Myocyte (in vitro differentiated cells): ENCODE measurements around the gene DSN1. TPM values are rescaled to one million over a fixed set of nuclear protein-coding genes. Genes with fewer than 3 reads are reported as not detected.

Experiments used
- DNase-seq: peaks from one replicate; pipeline ENCODE4 v3.0.0-alpha.2; 2012; ENCODE audit warnings: low read depth
- total RNA-seq: library from RNA; depleted of rRNA; stranded (reverse); fragments of >200 nt; gene quantifications from 2 replicates; pipeline ENCODE4 v1.2.3, GENCODE V29; 2014

DSN1 gene
- total RNA-seq, 1 donor from 2014 or later, result 8.4 TPM

DNA sequence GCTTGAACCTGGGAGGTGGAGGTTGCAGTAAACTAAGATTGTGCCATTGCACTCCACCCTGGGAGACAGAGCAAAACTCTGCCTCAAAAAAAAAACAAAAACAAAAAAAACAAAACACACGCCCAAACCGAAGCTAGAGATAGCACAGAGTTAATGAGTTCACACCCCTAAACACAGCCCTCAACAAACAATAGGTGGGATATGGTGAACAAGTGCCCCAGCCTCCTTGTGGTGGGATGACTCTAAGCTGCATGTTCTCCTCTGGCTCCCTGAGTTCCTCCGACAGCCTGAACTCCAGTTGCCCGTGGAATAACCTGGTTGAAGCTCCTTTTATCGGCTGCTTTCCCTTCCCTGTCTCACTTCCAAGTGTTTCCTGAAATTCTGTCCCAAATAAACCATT is 22.1 kb upstream of the DSN1 start:
- no peak for DNase-seq

- no peak for DNase-seq
These were observed 20.5 kb upstream of the DSN1 start for GRCh38 chr20:36794116-36794474.

- no peak for DNase-seq
These were observed 19.9 kb upstream of the DSN1 start for GRCh38 chr20:36793294-36794115.

GRCh38 chr20:36792422-36792821 is 18.9 kb upstream of the DSN1 start:
- peak; percentile 76 for DNase-seq

GRCh38 chr20:36791862-36792261 is 18.3 kb upstream of the DSN1 start:
- no peak for DNase-seq

DNA sequence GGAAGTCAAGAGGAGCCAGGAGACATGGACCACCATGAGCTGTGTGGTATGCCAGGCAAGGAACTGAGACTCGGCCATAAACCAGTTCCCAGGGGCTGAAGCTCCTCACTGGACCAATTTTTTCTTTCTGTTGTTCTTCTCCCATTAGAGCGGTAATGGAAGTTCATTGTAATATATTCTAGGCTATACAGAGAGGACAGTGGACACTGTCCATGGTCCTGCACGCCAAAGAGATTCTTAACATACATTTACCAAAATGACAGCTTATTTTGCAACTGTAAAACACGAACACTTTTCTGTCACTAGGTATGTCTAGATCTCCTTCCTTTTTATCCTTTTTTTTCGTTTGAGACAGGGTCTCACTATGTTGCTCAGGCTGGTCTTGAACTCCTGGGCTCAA is 13.1 kb upstream of the DSN1 start:
- no peak for DNase-seq

- DNase-seq, result no peak
These were observed 12.7 kb upstream of the DSN1 start for GRCh38 chr20:36786246-36786645.

DNA sequence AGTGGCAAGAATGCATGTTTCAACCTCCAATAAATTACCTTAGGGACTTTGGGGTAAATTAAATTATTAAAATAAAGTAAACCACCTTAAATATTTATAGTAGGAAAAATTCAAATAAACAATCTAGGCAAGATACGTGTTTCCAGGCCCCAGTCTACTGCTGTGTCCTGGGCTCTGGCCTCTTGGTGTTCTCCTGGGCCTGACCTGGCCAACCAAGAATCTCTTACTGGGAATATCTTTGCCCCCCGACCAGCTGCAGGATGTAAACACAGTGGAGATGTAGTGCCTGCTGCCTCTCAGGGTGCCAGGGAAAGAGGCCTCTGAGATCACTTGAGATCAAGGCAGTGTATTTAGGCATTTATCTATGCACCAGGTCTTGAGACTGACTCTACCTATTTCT is 11.7 kb upstream of the DSN1 start:
- DNase-seq, result no peak

- DNase-seq, result peak; percentile 69
These were observed 11.3 kb upstream of the DSN1 start for GRCh38 chr20:36784900-36785299.

GRCh38 chr20:36784116-36784515 is 10.6 kb upstream of the DSN1 start:
- no peak for DNase-seq

DNA sequence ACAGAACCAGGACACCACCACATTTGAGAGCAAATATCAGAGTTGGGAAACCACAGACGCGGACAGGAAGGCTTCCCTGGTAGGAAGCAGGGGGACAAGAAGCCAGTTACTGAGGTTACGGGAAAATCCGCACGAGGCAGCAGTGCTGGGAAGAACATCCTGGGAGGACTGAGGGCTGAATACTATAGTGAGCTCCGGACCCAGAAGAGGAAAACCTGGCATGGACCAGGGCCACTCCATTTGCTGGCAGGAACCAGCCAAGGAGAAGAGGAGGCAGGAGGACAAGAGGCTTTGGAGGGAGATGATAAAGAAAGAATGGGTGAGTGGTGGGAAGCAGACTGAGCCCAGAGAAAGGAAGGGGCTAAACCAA is 6.1 kb upstream of the DSN1 start:
- DNase-seq, result no peak

DNA sequence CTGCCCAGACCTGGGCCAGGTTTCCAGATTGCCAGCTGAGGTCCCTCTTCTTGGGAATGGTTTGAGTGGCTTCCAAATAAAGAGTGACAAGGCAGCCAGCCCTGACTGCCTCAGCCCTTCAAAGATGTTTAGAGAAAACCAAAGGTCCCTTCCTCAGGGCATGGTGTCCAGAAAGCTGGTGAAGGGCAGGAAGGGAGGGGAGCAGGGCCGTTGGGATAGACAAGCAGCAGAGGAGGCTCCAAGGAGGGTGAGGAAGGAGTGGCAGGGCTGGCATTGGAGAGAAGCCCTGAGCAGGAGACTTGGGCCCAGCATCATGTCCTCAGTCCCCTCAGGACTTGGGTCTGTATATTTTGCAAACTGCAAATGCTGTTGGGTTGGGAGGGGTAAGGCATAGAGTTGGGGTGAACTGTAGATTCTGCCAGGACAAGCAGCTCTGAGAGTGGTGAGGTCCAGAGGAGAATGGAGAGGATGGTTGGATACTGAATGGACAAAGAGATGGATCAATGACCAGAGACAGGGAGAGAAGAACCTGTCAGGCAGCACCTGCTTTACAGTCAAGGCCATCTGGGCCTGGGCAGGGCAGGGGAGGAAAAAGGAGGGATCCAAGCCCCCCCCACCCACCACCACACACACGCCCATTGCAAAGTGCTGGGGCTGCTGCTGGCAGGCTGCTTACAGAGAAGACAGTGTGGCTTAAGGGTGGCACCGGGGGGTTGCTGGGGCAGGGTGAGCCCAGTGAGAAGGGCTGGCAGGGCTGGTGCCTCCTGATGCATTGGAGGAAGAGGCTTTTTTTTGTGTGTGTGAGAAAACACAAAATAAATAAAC is 5.5 kb upstream of the DSN1 start:
- DNase-seq, result no peak

- no peak for DNase-seq
These were observed 4.0 kb upstream of the DSN1 start for GRCh38 chr20:36777576-36777975.

GRCh38 chr20:36777167-36777566 is 3.6 kb upstream of the DSN1 start:
- peak; percentile 80 for DNase-seq

DNA sequence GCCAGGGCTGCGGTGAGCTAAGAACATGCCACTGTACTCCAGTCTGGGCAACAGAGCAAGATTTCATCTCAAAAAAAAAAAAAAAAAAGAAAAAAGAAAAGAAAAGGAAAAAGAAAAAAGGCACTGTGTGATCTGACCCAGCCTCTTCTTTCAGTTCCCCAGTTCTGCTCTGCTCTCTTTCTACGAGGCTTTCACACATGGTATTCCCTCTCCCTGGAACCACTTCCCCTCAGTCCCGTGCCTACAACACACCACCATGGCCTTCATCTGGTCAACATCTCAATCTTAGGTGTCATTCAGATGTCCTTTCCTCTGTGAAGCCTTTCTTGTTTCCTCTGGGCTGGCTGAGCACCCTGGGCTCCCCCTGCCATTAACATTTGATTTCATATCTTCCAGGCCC is 2.3 kb upstream of the DSN1 start:
- DNase-seq, result no peak

GRCh38 chr20:36775196-36775595 is 1.6 kb upstream of the DSN1 start:
- peak; percentile 46 for DNase-seq

DNA sequence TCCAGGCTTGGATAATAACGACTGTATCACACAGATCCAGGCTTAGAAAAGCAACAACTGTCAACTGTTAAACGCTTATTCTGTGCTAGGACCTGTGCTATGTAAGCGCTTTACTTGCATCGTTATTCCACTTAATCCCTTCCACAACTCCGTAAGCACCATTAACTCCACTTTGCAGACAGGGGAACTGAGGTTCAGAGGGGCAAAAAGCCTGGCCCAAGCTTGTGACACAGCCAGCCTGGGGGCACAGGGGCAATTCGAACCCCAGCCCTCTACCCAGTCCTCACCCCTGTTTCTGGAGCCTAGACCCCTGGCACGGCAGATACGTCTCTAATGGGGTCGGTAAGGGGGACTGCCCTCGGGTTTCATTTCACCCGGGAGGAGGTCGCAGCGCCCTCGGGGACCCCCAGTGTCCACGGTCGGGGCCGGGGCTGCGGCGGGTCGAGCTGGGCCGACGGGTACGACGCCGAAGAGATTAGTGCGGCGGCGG is 411 bp downstream of the DSN1 start:
- no peak for DNase-seq

DNA sequence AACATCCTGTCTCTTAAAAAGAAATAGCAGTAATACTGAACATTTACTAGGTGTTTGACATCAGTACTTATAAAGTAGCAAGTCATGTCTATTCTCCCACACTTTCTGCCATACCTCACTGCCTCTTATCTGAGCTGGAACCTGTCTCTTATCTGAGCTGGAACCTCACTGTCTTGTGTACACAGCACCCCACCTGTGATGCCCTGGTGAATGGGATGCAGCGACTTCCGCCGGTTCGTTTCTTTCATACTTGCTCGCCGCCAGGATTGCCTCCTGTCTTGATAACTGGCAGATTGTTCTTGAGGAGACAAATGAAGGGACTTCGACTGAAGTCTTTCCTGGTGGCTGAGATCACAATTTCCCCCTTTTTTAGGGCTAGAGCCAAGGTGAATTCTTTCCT is 2.9 kb downstream of the DSN1 start:
- no peak for DNase-seq

- DNase-seq, result no peak
These were observed 4.7 kb downstream of the DSN1 start for GRCh38 chr20:36768768-36769430.

DNA sequence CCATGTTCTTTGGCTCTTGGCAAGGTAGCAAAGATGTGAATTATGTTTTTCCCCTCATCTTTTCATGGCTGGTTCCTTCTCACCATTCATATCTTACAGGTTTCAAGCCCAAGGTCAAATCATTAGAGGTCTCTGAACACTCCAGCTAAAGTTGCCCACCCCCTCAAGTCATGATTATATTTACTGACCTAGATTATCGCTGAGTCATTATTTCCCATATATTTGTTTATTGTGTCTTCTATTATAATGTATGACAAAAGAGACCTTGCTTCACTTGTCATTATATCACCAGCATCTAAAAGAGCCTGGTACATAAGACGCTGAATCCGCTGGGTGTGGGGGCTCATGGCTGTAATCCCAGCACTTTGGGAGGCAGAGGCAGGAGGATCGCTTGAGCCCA is 12.4 kb downstream of the DSN1 start:
- DNase-seq, result no peak

- no peak for DNase-seq
These were observed 12.9 kb downstream of the DSN1 start for GRCh38 chr20:36760647-36761046.

DNA sequence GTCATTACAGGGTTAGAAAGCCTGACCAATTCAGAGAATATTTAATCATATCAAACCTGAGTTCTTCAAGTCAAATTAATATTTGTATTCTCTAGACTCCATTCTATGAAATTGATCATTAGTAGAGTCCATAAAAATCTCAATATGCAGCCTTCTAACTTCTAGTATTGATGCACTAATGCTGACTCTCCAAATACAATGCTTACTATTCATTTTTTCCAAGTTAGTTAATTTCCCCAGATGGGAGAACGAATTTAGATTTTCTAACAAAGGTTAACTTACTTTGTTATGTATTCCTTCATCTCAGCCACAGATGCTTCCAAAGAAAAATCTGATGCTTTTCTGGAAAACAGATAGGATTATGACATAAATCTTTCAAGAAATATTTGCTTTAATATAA is 15.3 kb downstream of the DSN1 start:
- no peak for DNase-seq
